ENCODE measurements around the gene NAA25.
"Not testable (repeated sequence)": the region's sequence is repeated elsewhere in the genome, so short reads cannot be mapped to it uniquely, and the experiment has no call there.

The NAA25 gene

GRCh38 chr12:112087055-112087850, 21.3 kb downstream of the NAA25 start:
- ATAC-seq (replicated peaks; ENCODE audit: extremely low read depth, poor library complexity, severe bottlenecking) (no peak), DNase-seq (ENCODE audit: low spot score in 2 of 2) (no peak)
- Mint-ChIP-seq H3K27me3 (no peaks in the 10 kb centered on the region), H3K9me3 (no peaks in the 10 kb centered on the region), H3K36me3 (ENCODE audit: insufficient read depth) (peaks cover 61% of the 10 kb centered on the region), H3K4me3 (no peak overlapping the region), H3K4me1 (peaks cover 6% of the 10 kb centered on the region), H3K27ac (ENCODE audit: low read depth) (no peak overlapping the region)

- ATAC-seq (replicated peaks; ENCODE audit: extremely low read depth, poor library complexity, severe bottlenecking) (no peak), DNase-seq (ENCODE audit: low spot score in 2 of 2) (no peak)
- no peak overlapping the region for H3K4me3 Mint-ChIP-seq
- no peaks in the 10 kb centered on the region for H3K9me3 Mint-ChIP-seq
- peak overlapping the region; percentile 50 for H3K27ac Mint-ChIP-seq (ENCODE audit: low read depth)
- H3K4me1 Mint-ChIP-seq: no peaks in the 10 kb centered on the region
- no peaks in the 10 kb centered on the region for H3K27me3 Mint-ChIP-seq
- peaks cover 70% of the 10 kb centered on the region for H3K36me3 Mint-ChIP-seq (ENCODE audit: insufficient read depth)
These were observed 42.0 kb downstream of the NAA25 start for GRCh38 chr12:112066566-112066965.

GRCh38 chr12:112063273-112063672, 45.3 kb downstream of the NAA25 start:
- H3K36me3 Mint-ChIP-seq (ENCODE audit: insufficient read depth): peaks cover 71% of the 10 kb centered on the region
- ATAC-seq (replicated peaks; ENCODE audit: extremely low read depth, poor library complexity, severe bottlenecking) (no peak), DNase-seq (ENCODE audit: low spot score in 2 of 2) (no peak)
- H3K4me1 Mint-ChIP-seq: no peaks in the 10 kb centered on the region
- H3K4me3 Mint-ChIP-seq: no peak overlapping the region
- no peaks in the 10 kb centered on the region for H3K9me3 Mint-ChIP-seq
- H3K27ac Mint-ChIP-seq (ENCODE audit: low read depth): no peak overlapping the region
- H3K27me3 Mint-ChIP-seq: no peaks in the 10 kb centered on the region

- DNase-seq (ENCODE audit: low spot score in 2 of 2): no peak
- Mint-ChIP-seq H3K4me3 (no peak overlapping the region), H3K27ac (ENCODE audit: low read depth) (no peak overlapping the region), H3K27me3 (no peaks in the 10 kb centered on the region), H3K4me1 (no peaks in the 10 kb centered on the region), H3K36me3 (ENCODE audit: insufficient read depth) (peaks cover 61% of the 10 kb centered on the region), H3K9me3 (no peaks in the 10 kb centered on the region)
- ATAC-seq (replicated peaks; ENCODE audit: extremely low read depth, poor library complexity, severe bottlenecking): no peak
These were observed 47.4 kb downstream of the NAA25 start for GRCh38 chr12:112061137-112061536.

GRCh38 chr12:112049351-112049750, 59.2 kb downstream of the NAA25 start:
- Mint-ChIP-seq H3K9me3 (no peaks in the 10 kb centered on the region), H3K27me3 (no peaks in the 10 kb centered on the region), H3K27ac (ENCODE audit: low read depth) (no peak overlapping the region), H3K4me1 (no peaks in the 10 kb centered on the region), H3K36me3 (ENCODE audit: insufficient read depth) (peaks cover 64% of the 10 kb centered on the region), H3K4me3 (no peak overlapping the region)
- ATAC-seq (replicated peaks; ENCODE audit: extremely low read depth, poor library complexity, severe bottlenecking): no peak
- no peak for DNase-seq (ENCODE audit: low spot score in 2 of 2)

GRCh38 chr12:112046003-112046402, 62.6 kb downstream of the NAA25 start:
- Mint-ChIP-seq H3K27ac (ENCODE audit: low read depth) (no peak overlapping the region), H3K9me3 (no peaks in the 10 kb centered on the region), H3K4me3 (no peak overlapping the region), H3K27me3 (no peaks in the 10 kb centered on the region), H3K4me1 (no peaks in the 10 kb centered on the region), H3K36me3 (ENCODE audit: insufficient read depth) (peaks cover 67% of the 10 kb centered on the region)
- DNase-seq (ENCODE audit: low spot score in 2 of 2) (no peak), ATAC-seq (replicated peaks; ENCODE audit: extremely low read depth, poor library complexity, severe bottlenecking) (no peak)

GRCh38 chr12:112036614-112037013, 72.0 kb downstream of the NAA25 start:
- Mint-ChIP-seq H3K36me3 (ENCODE audit: insufficient read depth) (peaks cover 66% of the 10 kb centered on the region), H3K27ac (ENCODE audit: low read depth) (peak overlapping the region; percentile 49)
- not testable (repeated sequence) for H3K9me3 Mint-ChIP-seq; H3K27me3 Mint-ChIP-seq; ATAC-seq (replicated peaks; ENCODE audit: extremely low read depth, poor library complexity, severe bottlenecking); DNase-seq (ENCODE audit: low spot score in 2 of 2); H3K4me1 Mint-ChIP-seq; H3K4me3 Mint-ChIP-seq

- DNase-seq (ENCODE audit: low spot score in 2 of 2): no peak
- no peaks in the 10 kb centered on the region for H3K27me3 Mint-ChIP-seq
- no peak overlapping the region for H3K27ac Mint-ChIP-seq (ENCODE audit: low read depth)
- peaks cover 68% of the 10 kb centered on the region for H3K36me3 Mint-ChIP-seq (ENCODE audit: insufficient read depth)
- no peak overlapping the region for H3K4me3 Mint-ChIP-seq
- no peaks in the 10 kb centered on the region for H3K4me1 Mint-ChIP-seq
- ATAC-seq (replicated peaks; ENCODE audit: extremely low read depth, poor library complexity, severe bottlenecking): no peak
- no peaks in the 10 kb centered on the region for H3K9me3 Mint-ChIP-seq
These were observed 73.3 kb downstream of the NAA25 start for GRCh38 chr12:112035219-112035785.

- Mint-ChIP-seq H3K9me3 (no peaks in the 10 kb centered on the region), H3K27me3 (no peaks in the 10 kb centered on the region), H3K36me3 (ENCODE audit: insufficient read depth) (peaks cover 58% of the 10 kb centered on the region), H3K4me1 (peaks cover 5% of the 10 kb centered on the region), H3K4me3 (no peak overlapping the region), H3K27ac (ENCODE audit: low read depth) (peak overlapping the region; percentile 17)
- DNase-seq (ENCODE audit: low spot score in 2 of 2) (no peak), ATAC-seq (replicated peaks; ENCODE audit: extremely low read depth, poor library complexity, severe bottlenecking) (no peak)
These were observed 76.3 kb downstream of the NAA25 start for GRCh38 chr12:112032292-112032691.

- ATAC-seq (replicated peaks; ENCODE audit: extremely low read depth, poor library complexity, severe bottlenecking) (no peak), DNase-seq (ENCODE audit: low spot score in 2 of 2) (no peak)
- H3K36me3 Mint-ChIP-seq (ENCODE audit: insufficient read depth): peaks cover 52% of the 10 kb centered on the region
- no peaks in the 10 kb centered on the region for H3K9me3 Mint-ChIP-seq
- H3K27ac Mint-ChIP-seq (ENCODE audit: low read depth): no peak overlapping the region
- peaks cover 6% of the 10 kb centered on the region for H3K4me1 Mint-ChIP-seq
- H3K27me3 Mint-ChIP-seq: no peaks in the 10 kb centered on the region
- H3K4me3 Mint-ChIP-seq: no peak overlapping the region
These were observed 77.1 kb downstream of the NAA25 start for GRCh38 chr12:112031472-112031871.

GRCh38 chr12:112029301-112029700, 79.3 kb downstream of the NAA25 start:
- H3K36me3 Mint-ChIP-seq (ENCODE audit: insufficient read depth): peaks cover 50% of the 10 kb centered on the region
- no peak for ATAC-seq (replicated peaks; ENCODE audit: extremely low read depth, poor library complexity, severe bottlenecking)

GRCh38 chr12:112025808-112026375, 82.7 kb downstream of the NAA25 start:
- peaks cover 48% of the 10 kb centered on the region for H3K36me3 Mint-ChIP-seq (ENCODE audit: insufficient read depth)
- ATAC-seq (replicated peaks; ENCODE audit: extremely low read depth, poor library complexity, severe bottlenecking): no peak
- DNase-seq (ENCODE audit: low spot score in 2 of 2): no peak
- no peak overlapping the region for H3K4me3 Mint-ChIP-seq
- H3K9me3 Mint-ChIP-seq: no peaks in the 10 kb centered on the region
- peak overlapping the region; percentile 13 for H3K27ac Mint-ChIP-seq (ENCODE audit: low read depth)
- H3K4me1 Mint-ChIP-seq: peaks cover 25% of the 10 kb centered on the region
- H3K27me3 Mint-ChIP-seq: no peaks in the 10 kb centered on the region

More at GRCh38 chr12:112029301-112029700, 79.3 kb downstream of the NAA25 start:
- no peak for DNase-seq (ENCODE audit: low spot score in 2 of 2)
- H3K4me3 Mint-ChIP-seq: no peak overlapping the region
- H3K27ac Mint-ChIP-seq (ENCODE audit: low read depth): no peak overlapping the region
- H3K4me1 Mint-ChIP-seq: peaks cover 11% of the 10 kb centered on the region
- H3K9me3 Mint-ChIP-seq: no peaks in the 10 kb centered on the region
- no peaks in the 10 kb centered on the region for H3K27me3 Mint-ChIP-seq
